HEK293 (cell line): ENCODE data around the gene MYLK3.

Experiments used
- CTCF ChIA-PET: fragments of 350-600 bp; formaldehyde crosslinking; extraction: SDS; loops from one replicate; lab custom pipeline; 2021; ENCODE audit warnings: antibody characterized with exemption; lab: Yijun Ruan, JAX
- POLR2A ChIA-PET: fragments of 300-600 bp; formaldehyde crosslinking; extraction: SDS; loops from one replicate; lab custom pipeline; 2020; ENCODE audit warnings: antibody characterized with exemption, inconsistent platforms; lab: Yijun Ruan, JAX
- H3K27ac ChIP-seq: fragments of 200-500 bp; sonication (Bioruptor generic); 2 replicates; pipeline ENCODE4 v1.5.1; 2014; ENCODE audit warnings: low read depth, low read length, control low read depth, inconsistent platforms; ENCODE audit errors: extremely low read depth
- H3K36me3 ChIP-seq, 2 experiments: fragments of 200-500 bp in 1 of 2; sonication (Bioruptor generic) in 1 of 2; 1 replicate in 1 of 2; 2 replicates in 1 of 2; pipeline ENCODE4 v1.5.1; 2014 to 2017; ENCODE audit warnings: inconsistent platforms in 2 of 2, low read length in 2 of 2; ENCODE audit not compliant: control insufficient read depth in 2 of 2, insufficient read depth in 1 of 2
- H3K4me1 ChIP-seq: fragments of 200-500 bp; sonication (Bioruptor generic); 2 replicates; pipeline ENCODE4 v1.5.1; 2014; ENCODE audit warnings: mild to moderate bottlenecking, low read length, inconsistent platforms; ENCODE audit not compliant: control insufficient read depth, insufficient read depth
- H3K4me3 ChIP-seq: 2 replicates; pipeline ENCODE4 v1.5.1; 2011; ENCODE audit warnings: low read depth, mild to moderate bottlenecking, control low read depth, low read length, moderate library complexity
- H3K9me3 ChIP-seq: fragments of 200-500 bp; sonication (Bioruptor generic); 2 replicates; pipeline ENCODE4 v1.5.1; 2014; ENCODE audit warnings: low read depth, low read length, inconsistent platforms; ENCODE audit not compliant: control insufficient read depth, insufficient read depth
- GLIS2 ChIP-seq: fragments of 450-650 bp; formaldehyde crosslinking; IDR thresholded peaks from 2 replicates; pipeline ENCODE4 v1.5.1; 2016; ENCODE audit warnings: missing biosample characterization, missing genetic modification characterization
- IKZF3 ChIP-seq: fragments of 450-650 bp; IDR thresholded peaks from 2 replicates; pipeline ENCODE4 v1.5.0; 2018; ENCODE audit warnings: missing biosample characterization, mild to moderate bottlenecking, missing genetic modification characterization, moderate library complexity
- KLF9 ChIP-seq: fragments of 450-650 bp; formaldehyde crosslinking; IDR thresholded peaks from 2 replicates; pipeline ENCODE4 v1.5.1; 2016; ENCODE audit warnings: missing biosample characterization, missing genetic modification characterization, low read depth
- YY1 ChIP-seq: fragments of 450-650 bp; formaldehyde crosslinking; IDR thresholded peaks from 2 replicates; pipeline ENCODE4 v1.5.1; 2018; ENCODE audit warnings: missing biosample characterization, missing genetic modification characterization
- ZBTB1 ChIP-seq: fragments of 450-650 bp; formaldehyde crosslinking; IDR thresholded peaks from 2 replicates; pipeline ENCODE4 v1.5.1; 2016; ENCODE audit warnings: missing biosample characterization, missing genetic modification characterization
- ZBTB7A ChIP-seq: fragments of 450-650 bp; formaldehyde crosslinking; IDR thresholded peaks from 2 replicates; pipeline ENCODE4 v1.5.1; 2016; ENCODE audit warnings: low read depth, missing biosample characterization, missing genetic modification characterization
- ZBTB8A ChIP-seq: fragments of 450-650 bp; formaldehyde crosslinking; IDR thresholded peaks from 2 replicates; pipeline ENCODE4 v1.5.1; 2016; ENCODE audit warnings: missing biosample characterization, missing genetic modification characterization
- ZFP69B ChIP-seq: fragments of 450-650 bp; formaldehyde crosslinking; IDR thresholded peaks from 2 replicates; pipeline ENCODE4 v1.5.1; 2016; ENCODE audit warnings: missing biosample characterization, missing genetic modification characterization
- ZIC2 ChIP-seq: fragments of 450-650 bp; formaldehyde crosslinking; IDR thresholded peaks from 2 replicates; pipeline ENCODE4 v1.5.1; 2016; ENCODE audit warnings: missing biosample characterization, missing genetic modification characterization
- ZNF10 ChIP-seq: fragments of 450-650 bp; formaldehyde crosslinking; IDR thresholded peaks from 2 replicates; pipeline ENCODE4 v1.5.1; 2017; ENCODE audit warnings: missing biosample characterization, missing genetic modification characterization
- ZNF112 ChIP-seq: fragments of 450-650 bp; formaldehyde crosslinking; IDR thresholded peaks from 2 replicates; pipeline ENCODE4 v1.5.0; 2017; ENCODE audit warnings: missing biosample characterization, missing genetic modification characterization
- ZNF148 ChIP-seq: fragments of 450-650 bp; formaldehyde crosslinking; IDR thresholded peaks from 2 replicates; pipeline ENCODE4 v1.5.0; 2017; ENCODE audit warnings: missing biosample characterization, missing genetic modification characterization, borderline replicate concordance
- ZNF155 ChIP-seq: fragments of 450-650 bp; formaldehyde crosslinking; IDR thresholded peaks from 2 replicates; pipeline ENCODE4 v1.5.1; 2016; ENCODE audit warnings: missing biosample characterization, missing genetic modification characterization
- ZNF211 ChIP-seq: fragments of 450-650 bp; formaldehyde crosslinking; IDR thresholded peaks from 2 replicates; pipeline ENCODE4 v1.5.1; 2016; ENCODE audit warnings: low read depth, missing biosample characterization, missing genetic modification characterization
- ZNF292 ChIP-seq: fragments of 450-650 bp; formaldehyde crosslinking; IDR thresholded peaks from 2 replicates; pipeline ENCODE4 v1.5.1; 2016; ENCODE audit warnings: low read depth, missing biosample characterization, missing genetic modification characterization, borderline replicate concordance
- ZNF530 ChIP-seq: fragments of 450-650 bp; formaldehyde crosslinking; IDR thresholded peaks from 2 replicates; pipeline ENCODE4 v1.5.1; 2016; ENCODE audit warnings: low read depth, missing biosample characterization, missing genetic modification characterization
- ZNF623 ChIP-seq: fragments of 450-650 bp; formaldehyde crosslinking; IDR thresholded peaks from 2 replicates; pipeline ENCODE4 v1.5.1; 2016; ENCODE audit warnings: missing biosample characterization, missing genetic modification characterization
- ZNF624 ChIP-seq: fragments of 450-650 bp; formaldehyde crosslinking; IDR thresholded peaks from 2 replicates; pipeline ENCODE4 v1.5.1; 2017; ENCODE audit warnings: missing biosample characterization, missing genetic modification characterization
- ZNF629 ChIP-seq: fragments of 450-650 bp; formaldehyde crosslinking; IDR thresholded peaks from 2 replicates; pipeline ENCODE4 v1.5.1; 2017; ENCODE audit warnings: missing biosample characterization, missing genetic modification characterization
- ZNF670 ChIP-seq: fragments of 450-650 bp; formaldehyde crosslinking; IDR thresholded peaks from 2 replicates; pipeline ENCODE4 v1.5.1; 2016; ENCODE audit warnings: missing biosample characterization, missing genetic modification characterization, low read depth
- ZNF768 ChIP-seq: fragments of 450-650 bp; formaldehyde crosslinking; IDR thresholded peaks from 2 replicates; pipeline ENCODE4 v1.5.1; 2018; ENCODE audit warnings: missing biosample characterization, mild to moderate bottlenecking, missing genetic modification characterization
- ZNF776 ChIP-seq: fragments of 450-650 bp; formaldehyde crosslinking; IDR thresholded peaks from 2 replicates; pipeline ENCODE4 v1.5.0; 2017; ENCODE audit warnings: missing biosample characterization, missing genetic modification characterization, borderline replicate concordance
- ZNF792 ChIP-seq: fragments of 450-650 bp; formaldehyde crosslinking; IDR thresholded peaks from 2 replicates; pipeline ENCODE4 v1.5.1; 2016; ENCODE audit warnings: missing biosample characterization, missing genetic modification characterization
- TF ChIP-seq, protein P1 (sequence below): fragments of 450-650 bp; formaldehyde crosslinking; IDR thresholded peaks from 2 replicates; pipeline ENCODE4 v1.5.1; 2016; ENCODE audit warnings: missing biosample characterization, missing genetic modification characterization

Gene MYLK3

DNA sequence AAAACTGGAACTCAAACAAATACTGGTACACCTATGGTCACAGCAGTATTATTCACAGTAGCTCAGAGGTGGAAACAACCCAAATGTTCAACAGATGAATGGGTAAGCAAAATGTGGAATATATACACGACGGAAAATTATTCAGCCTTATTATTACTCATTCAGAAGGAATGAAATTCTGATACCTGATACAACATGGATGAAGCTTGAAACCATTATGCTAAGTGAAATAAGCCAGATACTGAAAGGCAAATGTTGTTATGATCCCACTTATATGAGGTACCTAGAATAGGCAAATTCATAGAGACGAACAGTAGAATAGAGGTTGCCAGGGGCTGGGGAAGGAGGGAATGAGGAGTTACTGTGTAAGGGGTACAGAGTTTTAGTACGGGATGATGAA lies 27.1 kb upstream of the MYLK3 start:
- CTCF ChIA-PET = interaction anchor here (0.6 kb wide), 1 partner anchor 9 kb away, joined by 4 read pairs; no protein-coding TSS in a partner anchor
- Histone ChIP-seq H3K36me3 (no peaks in the 10 kb centered on the region), H3K27ac (no peak overlapping the region), H3K4me1 (no peaks in the 10 kb centered on the region), H3K4me3 (no peak overlapping the region), H3K9me3 (no peaks in the 10 kb centered on the region)
- no peak for TF ChIP-seq ZFP69B (tag by site-specific recombination)
- no peak for TF ChIP-seq ZNF112 (tag by site-specific recombination)
- POLR2A ChIA-PET = no interaction called here

GRCh38 chr16:46774743-46775177 lies 26.6 kb upstream of the MYLK3 start:
- Histone ChIP-seq H3K4me3 (no peak overlapping the region), H3K9me3 (no peaks in the 10 kb centered on the region), H3K27ac (no peak overlapping the region), H3K36me3 (no peaks in the 10 kb centered on the region), H3K4me1 (no peaks in the 10 kb centered on the region)
- POLR2A ChIA-PET = no interaction called here
- TF ChIP-seq GLIS2 (tag by site-specific recombination) (no peak), ZNF792 (tag by site-specific recombination) (no peak), ZNF776 (tag by site-specific recombination) (no peak), ZNF155 (no peak), ZNF768 (tag by site-specific recombination) (no peak), ZIC2 (tag by site-specific recombination) (no peak)
- CTCF ChIA-PET = interaction anchor here (0.6 kb wide), 1 partner anchor 10 kb away, joined by 4 read pairs; no protein-coding TSS in a partner anchor

- Histone ChIP-seq H3K27ac (no peak overlapping the region), H3K9me3 (no peaks in the 10 kb centered on the region), H3K4me3 (no peak overlapping the region), H3K36me3 (no peaks in the 10 kb centered on the region), H3K4me1 (no peaks in the 10 kb centered on the region)
- TF ChIP-seq KLF9 (tag by site-specific recombination) = no peak
- no peak for TF ChIP-seq ZNF10 (tag by site-specific recombination)
- ChIA-PET POLR2A (no interaction called here), CTCF (interaction anchor here (0.7 kb wide), 1 partner anchor 28 kb away, joined by 3 read pairs; no protein-coding TSS in a partner anchor)
Observed at GRCh38 chr16:46772463-46772862, 24.3 kb upstream of the MYLK3 start.

- Histone ChIP-seq H3K4me1 (no peaks in the 10 kb centered on the region), H3K36me3 (no peaks in the 10 kb centered on the region; a peak in 1 of 3 replicates), H3K9me3 (no peaks in the 10 kb centered on the region), H3K4me3 (no peak overlapping the region), H3K27ac (no peak overlapping the region)
- TF ChIP-seq ZNF148 (tag by site-specific recombination) = no peak
- ChIA-PET POLR2A (no interaction called here), CTCF (no interaction called here)
Observed at GRCh38 chr16:46768809-46769208, 20.7 kb upstream of the MYLK3 start.

DNA sequence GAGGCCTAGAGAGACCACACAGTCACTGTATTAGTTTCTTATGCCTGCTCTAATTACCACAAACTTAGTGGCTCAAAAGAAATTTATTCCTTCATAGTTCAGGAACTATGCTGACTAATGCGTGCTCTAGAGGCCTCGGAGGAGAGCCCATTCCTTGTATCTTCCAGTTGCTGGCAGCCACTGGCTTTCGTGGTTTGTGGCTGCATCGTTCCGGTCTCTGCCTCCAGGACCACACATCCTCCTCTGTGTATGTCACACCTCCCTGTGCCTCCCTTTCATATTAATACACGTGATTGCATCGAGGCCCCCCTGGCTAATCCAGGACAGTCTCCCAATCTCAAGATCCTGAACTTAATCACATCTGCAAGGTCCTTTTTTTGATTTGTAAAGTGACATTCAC lies 16.9 kb upstream of the MYLK3 start:
- POLR2A ChIA-PET = no interaction called here
- no peaks in the 10 kb centered on the region; a peak in 1 of 3 replicates for H3K36me3 ChIP-seq
- H3K27ac ChIP-seq = no peak overlapping the region
- CTCF ChIA-PET = no interaction called here
- no peaks in the 10 kb centered on the region for H3K9me3 ChIP-seq
- H3K4me3 ChIP-seq = no peak overlapping the region
- no peaks in the 10 kb centered on the region for H3K4me1 ChIP-seq
- TF ChIP-seq ZNF624 (tag by site-specific recombination) = no peak
- no peak for TF ChIP-seq ZNF530 (tag by site-specific recombination)
- TF ChIP-seq ZNF670 = no peak
- no peak for TF ChIP-seq ZBTB8A (tag by site-specific recombination)
- no peak for TF ChIP-seq ZNF211
- TF ChIP-seq ZBTB7A (tag by site-specific recombination) = no peak
- no peak for TF ChIP-seq YY1 (tag by site-specific recombination)
- TF ChIP-seq IKZF3 (tag by site-specific recombination) = no peak
- TF ChIP-seq ZNF292 = no peak
- TF ChIP-seq, protein P1, sequence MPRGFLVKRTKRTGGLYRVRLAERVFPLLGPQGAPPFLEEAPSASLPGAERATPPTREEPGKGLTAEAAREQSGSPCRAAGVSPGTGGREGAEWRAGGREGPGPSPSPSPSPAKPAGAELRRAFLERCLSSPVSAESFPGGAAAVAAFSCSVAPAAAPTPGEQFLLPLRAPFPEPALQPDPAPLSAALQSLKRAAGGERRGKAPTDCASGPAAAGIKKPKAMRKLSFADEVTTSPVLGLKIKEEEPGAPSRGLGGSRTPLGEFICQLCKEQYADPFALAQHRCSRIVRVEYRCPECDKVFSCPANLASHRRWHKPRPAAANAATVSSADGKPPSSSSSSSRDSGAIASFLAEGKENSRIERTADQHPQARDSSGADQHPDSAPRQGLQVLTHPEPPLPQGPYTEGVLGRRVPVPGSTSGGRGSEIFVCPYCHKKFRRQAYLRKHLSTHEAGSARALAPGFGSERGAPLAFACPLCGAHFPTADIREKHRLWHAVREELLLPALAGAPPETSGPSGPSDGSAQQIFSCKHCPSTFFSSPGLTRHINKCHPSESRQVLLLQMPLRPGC (tag by site-specific recombination) = no peak
- no peak for TF ChIP-seq ZBTB1
- no peak for TF ChIP-seq ZNF629 (tag by site-specific recombination)
- TF ChIP-seq ZNF623 = no peak
